ENCODE results near the gene NRTN. TPM values are rescaled to one million over a fixed set of nuclear protein-coding genes. Genes with fewer than 3 reads are reported as not detected.
A peak's percentile ranks its signal among the peaks of the same experiment; 100 is the strongest.

NRTN gene
- total RNA-seq, 4 donors from 2014 or later = 3.6 to 27.2 (median 14.6) TPM

- H3K9me3 ChIP-seq = no peaks in the 10 kb centered on the region
- peak overlapping the region in 1 of 4 donors; percentile 88 for H3K27ac ChIP-seq
- peaks cover 6% of the 10 kb centered on the region for H3K27me3 ChIP-seq
- no peaks in the 10 kb centered on the region for H3K36me3 ChIP-seq
- H3K4me3 ChIP-seq = no peak overlapping the region
- TF ChIP-seq POLR2AphosphoS5 (IDR thresholded peaks at IDR 0.05) (no peak), POLR2A (IDR thresholded peaks at IDR 0.05) (no peak), EP300 (IDR thresholded peaks at IDR 0.05) (no peak), CTCF (IDR thresholded peaks at IDR 0.05) (no peak)
- 57 to 79% methylated on average over 5 to 6 of the region's 9 CpGs for WGBS, 2 donors (ENCODE audit: low coverage in 1 of 2)
- no peak for ATAC-seq
- peaks cover 0 to 50% (median 12%) of the 10 kb centered on the region in 3 donors for H3K4me1 ChIP-seq
Observed at GRCh38 chr19:5877882-5878281, 73.0 kb downstream of the NRTN start.

Other genes starting within 250 kb of the NRTN start
- under 1 TPM; 0.35 to 0.64 (median 0.44) TPM for gene TINCR, start 237.1 kb upstream of the NRTN start, total RNA-seq
- gene SAFB2, start 182.3 kb upstream of the NRTN start, total RNA-seq = 10 to 100 TPM; 25.3 to 81.6 (median 41.6) TPM
- gene SAFB, start 182.0 kb upstream of the NRTN start, total RNA-seq = 10 to 100 TPM; 39.7 to 73.6 (median 65.2) TPM
- 10 to 100 TPM; 29.7 to 60.6 (median 50.7) TPM for gene MICOS13, start 124.6 kb upstream of the NRTN start, total RNA-seq
- gene HSD11B1L, start 124.0 kb upstream of the NRTN start, total RNA-seq = 10 to 100 TPM; 11.2 to 22.9 (median 18.9) TPM
- gene RPL36, start 114.8 kb upstream of the NRTN start, total RNA-seq = 1,000 to 10,000 TPM in 1 of 4 donors, 100 to 1,000 TPM in 3; 393 to 1,204 (median 723) TPM
- 10 to 100 TPM; 44.5 to 73.2 (median 64.1) TPM for gene LONP1, start 84.9 kb upstream of the NRTN start, total RNA-seq
- gene CATSPERD, start 84.4 kb upstream of the NRTN start, total RNA-seq = under 1 TPM in 2 of 4 donors, not detected in 2; 0.27 to 0.47 TPM
- under 1 TPM in 1 of 4 donors, not detected in 3; 0.40 TPM for gene PRR22, start 20.3 kb upstream of the NRTN start, total RNA-seq
- gene DUS3L, start 13.9 kb upstream of the NRTN start, total RNA-seq = 10 to 100 TPM; 14.1 to 39.4 (median 22.6) TPM
- gene FUT6, start 34.6 kb downstream of the NRTN start, total RNA-seq = 1 to 10 TPM in 1 of 4 donors, not detected in 3; 3.0 TPM
- 1 to 10 TPM in 2 of 4 donors, under 1 TPM in 1, not detected in 1; 0.12 to 4.8 (median 4.5) TPM for gene FUT3, start 46.4 kb downstream of the NRTN start, total RNA-seq
- not detected for gene FUT5, start 65.5 kb downstream of the NRTN start, total RNA-seq
- gene NDUFA11, start 98.7 kb downstream of the NRTN start, total RNA-seq = 100 to 1,000 TPM; 244 to 299 (median 265) TPM
- gene VMAC, start 99.8 kb downstream of the NRTN start, total RNA-seq = 1 to 10 TPM; 5.0 to 9.3 (median 8.0) TPM
- gene CAPS, start 109.2 kb downstream of the NRTN start, total RNA-seq = 10 to 100 TPM in 3 of 4 donors, 1 to 10 TPM in 1; 10.0 to 19.6 (median 15.2) TPM
- 100 to 1,000 TPM in 2 of 4 donors, 10 to 100 TPM in 2; 87.0 to 125 (median 104) TPM for gene RANBP3, start 173.1 kb downstream of the NRTN start, total RNA-seq